ENCODE results near the gene CDR2L.
"Not testable (repeated sequence)": the region's sequence is repeated elsewhere in the genome, so short reads cannot be mapped to it uniquely, and the experiment has no call there.

CDR2L gene

GRCh38 chr17:74977802-74978201 lies 9.6 kb upstream of the CDR2L start:
- H3K4me3 ChIP-seq (ENCODE audit: low read depth, low read length): no peak overlapping the region
- DNase-seq (ENCODE audit: low read depth): no peak
- TF ChIP-seq POLR2A (IDR thresholded peaks at IDR 0.05; ENCODE audit: extremely low read depth, insufficient read length) (no peak), MAX (IDR thresholded peaks at IDR 0.05; ENCODE audit: low read depth, low read length) (no peak), MYC (IDR thresholded peaks at IDR 0.05; ENCODE audit: low read depth, low read length) (no peak), CTCF (IDR thresholded peaks at IDR 0.05; ENCODE audit: low read depth, low read length) (no peak)

GRCh38 chr17:74978240-74978639 lies 9.2 kb upstream of the CDR2L start:
- TF ChIP-seq MYC (IDR thresholded peaks at IDR 0.05; ENCODE audit: low read depth, low read length) (no peak), CTCF (IDR thresholded peaks at IDR 0.05; ENCODE audit: low read depth, low read length) (no peak), MAX (IDR thresholded peaks at IDR 0.05; ENCODE audit: low read depth, low read length) (no peak)
- DNase-seq (ENCODE audit: low read depth): no peak
- H3K4me3 ChIP-seq (ENCODE audit: low read depth, low read length): no peak overlapping the region

GRCh38 chr17:74979408-74980146 lies 7.9 kb upstream of the CDR2L start:
- no peak for DNase-seq (ENCODE audit: low read depth)
- TF ChIP-seq POLR2A (IDR thresholded peaks at IDR 0.05; ENCODE audit: extremely low read depth, insufficient read length) (no peak), MAX (IDR thresholded peaks at IDR 0.05; ENCODE audit: low read depth, low read length) (no peak), CTCF (IDR thresholded peaks at IDR 0.05; ENCODE audit: low read depth, low read length) (no peak), MYC (IDR thresholded peaks at IDR 0.05; ENCODE audit: low read depth, low read length) (no peak)
- H3K4me3 ChIP-seq (ENCODE audit: low read depth, low read length): no peak overlapping the region

GRCh38 chr17:74981318-74981978 lies 6.0 kb upstream of the CDR2L start:
- H3K4me3 ChIP-seq (ENCODE audit: low read depth, low read length): peak overlapping the region; percentile 36
- no peak for DNase-seq (ENCODE audit: low read depth)
- TF ChIP-seq CTCF (IDR thresholded peaks at IDR 0.05; ENCODE audit: low read depth, low read length): no peak

GRCh38 chr17:74981979-74982662 lies 5.3 kb upstream of the CDR2L start:
- DNase-seq (ENCODE audit: low read depth): peak; percentile 64
- TF ChIP-seq MYC (IDR thresholded peaks at IDR 0.05; ENCODE audit: low read depth, low read length) (peak; percentile 42; the same call in 1 of the 2 replicates), MAX (IDR thresholded peaks at IDR 0.05; ENCODE audit: low read depth, low read length) (peak; percentile 51), POLR2A (IDR thresholded peaks at IDR 0.05; ENCODE audit: extremely low read depth, insufficient read length) (no peak), CTCF (IDR thresholded peaks at IDR 0.05; ENCODE audit: low read depth, low read length) (no peak)
- peak overlapping the region; percentile 36 for H3K4me3 ChIP-seq (ENCODE audit: low read depth, low read length)

GRCh38 chr17:74982663-74983313 lies 4.6 kb upstream of the CDR2L start:
- not testable (repeated sequence) for DNase-seq (ENCODE audit: low read depth); H3K4me3 ChIP-seq (ENCODE audit: low read depth, low read length)
